Keratinocyte (primary cell): ENCODE measurements around the gene FMN1. TPM values are rescaled to one million over a fixed set of nuclear protein-coding genes. Genes with fewer than 3 reads are reported as not detected.

Experiments used
- DNase-seq: peaks from one replicate; pipeline ENCODE4 v3.0.0-alpha.2; 2011; ENCODE audit warnings: low read depth, missing footprints, low spot score
- FAIRE-seq: peaks from 2 replicates; lab custom pipeline; 2011; peaks lifted over from hg19 to GRCh38; lab: Jason Lieb, UNC
- H2AFZ ChIP-seq: 2 replicates; pipeline ENCODE4 v1.6.0; 2012; ENCODE audit warnings: low read length, control low read depth, inconsistent platforms; ENCODE audit not compliant: control insufficient read depth
- H3K27ac ChIP-seq: 2 replicates; pipeline ENCODE4 v1.5.1; 2011; ENCODE audit warnings: low read length; ENCODE audit not compliant: control insufficient read depth, insufficient read depth
- H3K27me3 ChIP-seq: 3 replicates; pipeline ENCODE4 v1.6.0; 2011; ENCODE audit warnings: low read length; ENCODE audit not compliant: control insufficient read depth, insufficient read depth; ENCODE audit errors: extremely low read depth
- H3K36me3 ChIP-seq, 2 experiments: 2 replicates in 1 of 2; 3 replicates in 1 of 2; pipeline ENCODE4 v1.5.1; 2011; ENCODE audit warnings: low read length in 2 of 2, mild to moderate bottlenecking in 1 of 2; ENCODE audit not compliant: control insufficient read depth in 2 of 2, insufficient read depth in 2 of 2; ENCODE audit errors: extremely low read depth in 1 of 2
- H3K4me1 ChIP-seq: 3 replicates; pipeline ENCODE4 v1.5.1; 2011; ENCODE audit warnings: low read length; ENCODE audit not compliant: control insufficient read depth, insufficient read depth; ENCODE audit errors: extremely low read depth
- H3K4me2 ChIP-seq: 3 replicates; pipeline ENCODE4 v1.6.0; 2011; ENCODE audit warnings: low read depth, low read length; ENCODE audit not compliant: control insufficient read depth, insufficient read depth; ENCODE audit errors: extremely low read depth
- H3K4me3 ChIP-seq, 3 experiments: fragments of 200-600 bp in 1 of 3; sonication (generic) in 1 of 3; 2 replicates in 2 of 3; 3 replicates in 1 of 3; pipeline ENCODE4 v1.5.1; 2011 to 2016; ENCODE audit warnings: low read length in 3 of 3, mild to moderate bottlenecking in 3 of 3, control low read depth in 2 of 3, inconsistent platforms in 1 of 3, low read depth in 1 of 3, mixed read lengths in 1 of 3, mixed run types in 1 of 3, moderate library complexity in 1 of 3; ENCODE audit not compliant: control insufficient read depth in 2 of 3, insufficient read depth in 2 of 3; ENCODE audit errors: extremely low read depth in 1 of 3
- H3K79me2 ChIP-seq: 2 replicates; pipeline ENCODE4 v1.6.0; 2012; ENCODE audit warnings: low read length; ENCODE audit not compliant: control insufficient read depth, insufficient read depth
- H3K9ac ChIP-seq: 3 replicates; pipeline ENCODE4 v1.6.0; 2011; ENCODE audit warnings: low read length; ENCODE audit not compliant: control insufficient read depth, insufficient read depth; ENCODE audit errors: extremely low read depth
- H3K9me1 ChIP-seq: 3 replicates; pipeline ENCODE4 v1.6.0; 2011; ENCODE audit warnings: low read length; ENCODE audit not compliant: control insufficient read depth, insufficient read depth; ENCODE audit errors: extremely low read depth
- H3K9me3 ChIP-seq: 2 replicates; pipeline ENCODE4 v1.5.1; 2012; ENCODE audit warnings: low read depth, low read length; ENCODE audit not compliant: control insufficient read depth
- H4K20me1 ChIP-seq: 3 replicates; pipeline ENCODE4 v1.6.0; 2011; ENCODE audit warnings: low read length; ENCODE audit not compliant: control insufficient read depth, insufficient read depth; ENCODE audit errors: extremely low read depth
- CTCF ChIP-seq, 3 experiments: IDR thresholded peaks in 1 of 3; conservative IDR thresholded peaks in 1 of 3; optimal IDR thresholded peaks in 1 of 3; 2 replicates in 2 of 3; 3 replicates in 1 of 3; pipeline versions ENCODE3 to v1.5.1; 2011; ENCODE audit warnings: low read length in 3 of 3, mild to moderate bottlenecking in 3 of 3, moderate library complexity in 2 of 3, control low read depth in 1 of 3, inconsistent platforms in 1 of 3; ENCODE audit not compliant: insufficient read depth in 2 of 3; ENCODE audit errors: extremely low read depth in 1 of 3
- EZH2 ChIP-seq: IDR thresholded peaks from one replicate; pipeline ENCODE4 v1.6.1; 2012; ENCODE audit warnings: inconsistent platforms, mild to moderate bottlenecking, low read length, moderate library complexity
- dilution Hi-C: fragments of 300-500 bp; cut with MboI; formaldehyde crosslinking; loops from one replicate; pipeline ENCODE4 v1.7.0; 2020; ENCODE audit warnings: low sequenced_read_pairs; ENCODE audit not compliant: extremely low pct_ligation_motif_present
- polyA plus RNA-seq, 5 experiments: library from polyadenylated mRNA; depleted of rRNA in 3 of 5; stranded (reverse) in 3 of 5; stranded (forward) in 1 of 5; unstranded in 1 of 5; fragments of >200 nt; gene quantifications; 1 replicate in 1 of 5; 2 replicates in 3 of 5; 3 replicates in 1 of 5; pipeline versions ENCODE4 v1.2.1 to v1.2.3, GENCODE V29; 2011 to 2012; ENCODE audit warnings: missing spikeins in 2 of 5, low read depth in 1 of 5, low replicate concordance in 1 of 5

Gene FMN1
- polyA plus RNA-seq, 1 donor (not counting 4 experiments of a cell fraction or from before 2014, with no cell fraction given), result 0.71 TPM

- Histone ChIP-seq H3K36me3 (no peaks in the 10 kb centered on the region), H3K27ac (no peak overlapping the region), H3K79me2 (no peaks in the 10 kb centered on the region), H2AFZ (no peak overlapping the region), H3K4me1 (no peaks in the 10 kb centered on the region), H3K9me1 (no peaks in the 10 kb centered on the region), H3K27me3 (peaks cover 2% of the 10 kb centered on the region), H3K9me3 (no peaks in the 10 kb centered on the region), H3K4me3 (no peak overlapping the region), H4K20me1 (no peaks in the 10 kb centered on the region), H3K4me2 (no peak overlapping the region), H3K9ac (no peak overlapping the region)
- FAIRE-seq (no peak), DNase-seq (no peak)
- no peak for TF ChIP-seq EZH2
- no peak for TF ChIP-seq CTCF (optimal IDR thresholded peaks at IDR 0.05 in 1 of 3, IDR thresholded peaks at IDR 0.05 in 1 of 3, conservative IDR thresholded peaks at IDR 0.05 in 1 of 3; ENCODE audit: extremely low read depth in 1 of 3, insufficient read depth in 2 of 3, low read length in 3 of 3)
- dilution Hi-C loops, result no loop called here
These were observed 458.4 kb downstream of the FMN1 start for GRCh38 chr15:32735989-32736700.

- no peak for FAIRE-seq
- Histone ChIP-seq H3K27me3 (no peaks in the 10 kb centered on the region), H4K20me1 (no peaks in the 10 kb centered on the region), H3K9ac (no peak overlapping the region), H3K4me1 (peaks cover 14% of the 10 kb centered on the region), H3K27ac (no peak overlapping the region), H3K36me3 (no peaks in the 10 kb centered on the region), H3K9me1 (no peaks in the 10 kb centered on the region), H3K79me2 (no peaks in the 10 kb centered on the region), H3K9me3 (no peaks in the 10 kb centered on the region), H3K4me3 (no peak overlapping the region), H2AFZ (no peak overlapping the region), H3K4me2 (no peak overlapping the region)
- no peak for TF ChIP-seq CTCF (optimal IDR thresholded peaks at IDR 0.05 in 1 of 3, IDR thresholded peaks at IDR 0.05 in 1 of 3, conservative IDR thresholded peaks at IDR 0.05 in 1 of 3; ENCODE audit: extremely low read depth in 1 of 3, insufficient read depth in 2 of 3, low read length in 3 of 3)
- TF ChIP-seq EZH2, result no peak
- dilution Hi-C loops, result no loop called here
- DNase-seq, result no peak
These were observed 461.2 kb downstream of the FMN1 start for GRCh38 chr15:32733281-32733680.
